GM19193 (cell line): Measurements from ENCODE around the gene METTL16.

Experiments
- POLR2A ChIP-seq: IDR thresholded peaks from 4 replicates; pipeline ENCODE4 v1.6.1; 2011; ENCODE audit not compliant: insufficient read depth, insufficient read length; ENCODE audit errors: extremely low read depth

Gene METTL16

GRCh38 chr17:2397247-2398171 is 114.2 kb downstream of the METTL16 start:
- no peak for TF ChIP-seq POLR2A

GRCh38 chr17:2396568-2397246 is 115.0 kb downstream of the METTL16 start:
- no peak for TF ChIP-seq POLR2A

GRCh38 chr17:2396192-2396567 is 115.5 kb downstream of the METTL16 start:
- TF ChIP-seq POLR2A = no peak

- no peak for TF ChIP-seq POLR2A
Measured at GRCh38 chr17:2395258-2396181, 116.2 kb downstream of the METTL16 start.

- no peak for TF ChIP-seq POLR2A
Measured at GRCh38 chr17:2394775-2395201, 116.9 kb downstream of the METTL16 start.

- TF ChIP-seq POLR2A = peak; percentile 4
Measured at GRCh38 chr17:2393954-2394749, 117.5 kb downstream of the METTL16 start.

- peak; percentile 35 for TF ChIP-seq POLR2A
Measured at GRCh38 chr17:2393174-2393953, 118.3 kb downstream of the METTL16 start.

- TF ChIP-seq POLR2A = peak; percentile 65
Measured at GRCh38 chr17:2392252-2393173, 119.2 kb downstream of the METTL16 start.

- no peak for TF ChIP-seq POLR2A
Measured at GRCh38 chr17:2391597-2392251, 120.0 kb downstream of the METTL16 start.

- no peak for TF ChIP-seq POLR2A
Measured at GRCh38 chr17:2390199-2390836, 121.4 kb downstream of the METTL16 start.

GRCh38 chr17:2388683-2389055 is 123.0 kb downstream of the METTL16 start:
- no peak for TF ChIP-seq POLR2A
